A673 (cell line): ENCODE measurements around the gene REG1B. TPM values are rescaled to one million over a fixed set of nuclear protein-coding genes. Genes with fewer than 3 reads are reported as not detected.
"Not testable (repeated sequence)": the region's sequence is repeated elsewhere in the genome, so short reads cannot be mapped to it uniquely, and the experiment has no call there.

Experiments used
- BruUV-seq: library from RNA; stranded (reverse); fragments of 400-500 nt; replicated peaks from 2 replicates; lab custom pipeline; 2021; lab: Mats Ljungman, UMichigan
- CTCF ChIA-PET: fragments of 300-600 bp; sonication (Branson Sonifier 250); formaldehyde crosslinking; loops from one replicate; lab custom pipeline; 2022; ENCODE audit warnings: antibody characterized with exemption; lab: Charles Lee
- POLR2A ChIA-PET: fragments of 300-600 bp; sonication (Branson Sonifier 250); formaldehyde crosslinking; loops from one replicate; lab custom pipeline; 2022; ENCODE audit warnings: antibody characterized with exemption; ENCODE audit not compliant: low non-redundant PET; lab: Charles Lee
- DNase-seq: peaks from one replicate; pipeline ENCODE4 v3.0.0-alpha.2; 2015; ENCODE audit warnings: low spot score
- H3K27ac ChIP-seq: fragments of 200-600 bp; sonication (generic); 2 replicates; pipeline ENCODE4 v1.5.1; 2016; ENCODE audit warnings: mixed run types, low read depth, mild to moderate bottlenecking, mixed read lengths, antibody characterized with exemption, low read length; ENCODE audit not compliant: poor library complexity, severe bottlenecking
- H3K27me3 ChIP-seq: fragments of 200-600 bp; sonication (generic); replicated peaks from 2 replicates; pipeline ENCODE4 v1.6.1; 2017; ENCODE audit warnings: mixed run types, low read depth, mild to moderate bottlenecking, mixed read lengths, antibody characterized with exemption, low read length; ENCODE audit not compliant: insufficient read depth, poor library complexity
- H3K36me3 ChIP-seq: fragments of 200-600 bp; sonication (generic); 2 replicates; pipeline ENCODE4 v1.6.1; 2016; ENCODE audit warnings: mixed run types, mild to moderate bottlenecking, mixed read lengths, antibody characterized with exemption, low read length; ENCODE audit not compliant: insufficient read depth, poor library complexity, severe bottlenecking
- H3K4me1 ChIP-seq: fragments of 200-600 bp; sonication (generic); 2 replicates; pipeline ENCODE4 v1.6.1; 2017; ENCODE audit warnings: mixed run types, mild to moderate bottlenecking, mixed read lengths, antibody characterized with exemption, low read length; ENCODE audit not compliant: insufficient read depth, poor library complexity, severe bottlenecking
- H3K4me3 ChIP-seq: fragments of 200-600 bp; sonication (generic); 2 replicates; pipeline ENCODE4 v1.5.1; 2016; ENCODE audit warnings: low read depth, mixed run types, mild to moderate bottlenecking, mixed read lengths, low read length; ENCODE audit not compliant: poor library complexity, severe bottlenecking
- H3K9me3 ChIP-seq: fragments of 200-600 bp; sonication (generic); 2 replicates; pipeline ENCODE4 v1.6.1; 2016; ENCODE audit warnings: mixed run types, low read depth, mild to moderate bottlenecking, mixed read lengths, antibody characterized with exemption, low read length; ENCODE audit not compliant: poor library complexity, severe bottlenecking
- EZH2 ChIP-seq: fragments of 200-600 bp; sonication (generic); IDR thresholded peaks from 2 replicates; pipeline ENCODE4 v1.6.1; 2017; ENCODE audit warnings: borderline replicate concordance, low read depth, mild to moderate bottlenecking, mixed read lengths, antibody characterized with exemption, low read length; ENCODE audit not compliant: poor library complexity, severe bottlenecking
- intact Hi-C: fragments of 100-400 bp; cut with micrococcal nuclease; formaldehyde crosslinking; loops from one replicate; pipeline ENCODE4 v1.10.0; 2022; ENCODE audit not compliant: unreplicated experiment
- total RNA-seq: library from RNA; stranded (reverse); gene quantifications from 2 replicates; pipeline ENCODE4 v1.2.3, GENCODE V29; 2021
- TF ChIP-seq, protein P1 (sequence below): fragments of 300-800, 200-600 bp; sonication (generic); conservative IDR thresholded peaks from 2 replicates; pipeline ENCODE4 v1.5.1; 2017; ENCODE audit warnings: low read depth, mild to moderate bottlenecking, antibody characterized with exemption, low read length, moderate library complexity, mixed read lengths

The REG1B gene
- total RNA-seq, 1 experiment from 2014 or later, result not detected

DNA sequence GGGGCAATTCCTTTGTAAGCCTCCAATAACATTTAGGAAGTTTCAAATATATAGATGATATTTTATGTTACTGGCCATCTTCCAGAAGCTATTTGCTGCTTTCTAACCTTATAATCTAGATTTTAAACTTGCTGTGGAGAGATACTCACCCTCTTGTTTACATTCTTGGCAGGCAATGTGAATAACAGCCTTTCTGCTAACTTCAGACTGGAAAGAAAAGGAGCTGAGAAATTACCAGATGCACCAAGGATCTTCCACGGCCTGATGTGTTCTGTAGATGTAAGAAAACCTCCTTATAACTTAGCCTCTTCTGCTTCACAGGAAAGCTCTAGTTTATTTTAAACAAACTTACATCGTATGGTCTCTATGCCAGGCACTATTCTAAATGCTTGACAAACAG is 16.7 kb downstream of the REG1B start:
- TF ChIP-seq, protein P1, sequence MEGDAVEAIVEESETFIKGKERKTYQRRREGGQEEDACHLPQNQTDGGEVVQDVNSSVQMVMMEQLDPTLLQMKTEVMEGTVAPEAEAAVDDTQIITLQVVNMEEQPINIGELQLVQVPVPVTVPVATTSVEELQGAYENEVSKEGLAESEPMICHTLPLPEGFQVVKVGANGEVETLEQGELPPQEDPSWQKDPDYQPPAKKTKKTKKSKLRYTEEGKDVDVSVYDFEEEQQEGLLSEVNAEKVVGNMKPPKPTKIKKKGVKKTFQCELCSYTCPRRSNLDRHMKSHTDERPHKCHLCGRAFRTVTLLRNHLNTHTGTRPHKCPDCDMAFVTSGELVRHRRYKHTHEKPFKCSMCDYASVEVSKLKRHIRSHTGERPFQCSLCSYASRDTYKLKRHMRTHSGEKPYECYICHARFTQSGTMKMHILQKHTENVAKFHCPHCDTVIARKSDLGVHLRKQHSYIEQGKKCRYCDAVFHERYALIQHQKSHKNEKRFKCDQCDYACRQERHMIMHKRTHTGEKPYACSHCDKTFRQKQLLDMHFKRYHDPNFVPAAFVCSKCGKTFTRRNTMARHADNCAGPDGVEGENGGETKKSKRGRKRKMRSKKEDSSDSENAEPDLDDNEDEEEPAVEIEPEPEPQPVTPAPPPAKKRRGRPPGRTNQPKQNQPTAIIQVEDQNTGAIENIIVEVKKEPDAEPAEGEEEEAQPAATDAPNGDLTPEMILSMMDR, result no peak
- TF ChIP-seq EZH2, result no peak
- DNase-seq, result no peak
- Histone ChIP-seq H3K27me3 (peaks cover 4% of the 10 kb centered on the region), H3K9me3 (no peaks in the 10 kb centered on the region), H3K4me1 (no peaks in the 10 kb centered on the region), H3K4me3 (no peak overlapping the region), H3K36me3 (no peaks in the 10 kb centered on the region), H3K27ac (no peak overlapping the region)
- no TSS peak for BruUV-seq
- CTCF ChIA-PET, result no interaction called here
- POLR2A ChIA-PET, result no interaction called here
- intact Hi-C loops, result no loop called here

DNA sequence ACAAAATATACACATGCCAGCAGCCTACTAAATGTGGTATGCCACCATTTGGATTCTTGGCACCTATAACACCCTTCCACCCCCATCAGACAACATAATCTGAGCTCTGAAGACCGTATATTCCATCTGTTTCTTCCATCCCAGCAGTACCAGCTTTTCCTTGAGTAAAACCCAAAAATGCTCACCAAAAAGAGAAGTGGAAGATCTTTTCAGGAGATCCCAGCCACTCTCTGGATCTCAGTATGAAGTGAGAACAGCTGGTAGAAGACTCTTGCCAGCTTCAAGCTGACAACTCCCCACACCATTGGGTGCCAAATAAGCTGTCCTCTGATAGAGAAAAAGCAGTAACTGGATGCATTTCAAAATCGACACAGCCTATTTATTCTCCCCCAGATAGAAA is 22.6 kb downstream of the REG1B start:
- H3K27me3 ChIP-seq, result no peaks in the 10 kb centered on the region
- BruUV-seq, result no TSS peak
- no peak for TF ChIP-seq EZH2
- TF ChIP-seq, protein P1, result no peak

DNA sequence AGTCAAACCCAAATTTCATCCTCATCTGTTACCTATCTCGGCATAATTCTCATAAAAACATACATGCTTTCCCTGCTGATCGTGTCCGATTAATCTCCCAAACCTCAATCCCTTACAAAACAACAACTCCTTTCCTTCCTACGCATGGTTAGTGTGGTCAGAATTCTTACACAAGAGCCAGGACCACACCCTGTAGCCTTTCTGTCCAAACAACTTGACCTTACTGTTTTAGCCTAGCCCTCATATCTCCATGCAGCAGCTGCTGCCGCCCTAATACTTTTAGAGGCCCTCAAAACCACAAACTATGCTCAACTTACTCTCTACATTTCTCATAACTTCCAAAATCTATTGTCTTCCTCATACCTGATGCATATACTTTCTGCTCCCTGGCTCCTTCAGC is 33.0 kb downstream of the REG1B start:
- DNase-seq, POLR2A ChIA-PET, H3K4me1 ChIP-seq, H3K27ac ChIP-seq, intact Hi-C loops, H3K4me3 ChIP-seq, H3K9me3 ChIP-seq, H3K36me3 ChIP-seq, BruUV-seq, H3K27me3 ChIP-seq, CTCF ChIA-PET: not testable (repeated sequence)

More for the DNA sequence above, 22.6 kb downstream of the REG1B start:
- H3K4me3 ChIP-seq, result no peak overlapping the region
- CTCF ChIA-PET, result no interaction called here
- POLR2A ChIA-PET, result no interaction called here
- intact Hi-C loops, result no loop called here
- H3K27ac ChIP-seq, result no peak overlapping the region
- H3K36me3 ChIP-seq, result no peaks in the 10 kb centered on the region
- H3K9me3 ChIP-seq, result no peaks in the 10 kb centered on the region
- H3K4me1 ChIP-seq, result no peaks in the 10 kb centered on the region
- no peak for DNase-seq

DNA sequence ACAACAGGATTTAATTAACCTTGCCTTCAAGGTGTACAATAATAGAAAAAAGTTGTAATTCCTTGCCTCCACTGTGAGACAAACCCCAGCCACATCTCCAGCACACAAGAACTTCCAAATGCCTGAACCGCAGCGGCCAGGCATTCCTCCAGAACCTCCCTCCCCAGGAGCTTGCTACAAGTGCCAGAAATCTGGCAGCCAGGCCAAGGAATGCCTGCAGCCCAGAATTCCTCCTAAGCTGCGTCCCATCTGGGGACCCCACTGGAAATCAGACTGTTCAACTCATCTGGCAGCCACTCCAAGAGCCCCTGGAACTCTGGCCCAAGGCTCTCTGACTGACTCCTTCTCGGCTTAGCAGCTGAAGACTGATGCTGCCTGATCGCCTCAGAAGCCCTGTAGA is 34.3 kb downstream of the REG1B start:
- intact Hi-C loops, POLR2A ChIA-PET, H3K4me3 ChIP-seq, CTCF ChIA-PET, BruUV-seq, H3K27me3 ChIP-seq, DNase-seq, H3K4me1 ChIP-seq, H3K9me3 ChIP-seq, H3K27ac ChIP-seq, H3K36me3 ChIP-seq: not testable (repeated sequence)
